NCI-H82 treated with DMSO at 0.1 percent for 48 hours (cell line): ENCODE data around the gene SPTA1.
"Not testable (repeated sequence)": the region's sequence is repeated elsewhere in the genome, so short reads cannot be mapped to it uniquely, and the experiment has no call there.

Experiments
- DNase-seq: peaks from one replicate; lab custom pipeline; 2025; ENCODE audit not compliant: unreplicated experiment; lab: John Stamatoyannopoulos, UW

The SPTA1 gene

DNA sequence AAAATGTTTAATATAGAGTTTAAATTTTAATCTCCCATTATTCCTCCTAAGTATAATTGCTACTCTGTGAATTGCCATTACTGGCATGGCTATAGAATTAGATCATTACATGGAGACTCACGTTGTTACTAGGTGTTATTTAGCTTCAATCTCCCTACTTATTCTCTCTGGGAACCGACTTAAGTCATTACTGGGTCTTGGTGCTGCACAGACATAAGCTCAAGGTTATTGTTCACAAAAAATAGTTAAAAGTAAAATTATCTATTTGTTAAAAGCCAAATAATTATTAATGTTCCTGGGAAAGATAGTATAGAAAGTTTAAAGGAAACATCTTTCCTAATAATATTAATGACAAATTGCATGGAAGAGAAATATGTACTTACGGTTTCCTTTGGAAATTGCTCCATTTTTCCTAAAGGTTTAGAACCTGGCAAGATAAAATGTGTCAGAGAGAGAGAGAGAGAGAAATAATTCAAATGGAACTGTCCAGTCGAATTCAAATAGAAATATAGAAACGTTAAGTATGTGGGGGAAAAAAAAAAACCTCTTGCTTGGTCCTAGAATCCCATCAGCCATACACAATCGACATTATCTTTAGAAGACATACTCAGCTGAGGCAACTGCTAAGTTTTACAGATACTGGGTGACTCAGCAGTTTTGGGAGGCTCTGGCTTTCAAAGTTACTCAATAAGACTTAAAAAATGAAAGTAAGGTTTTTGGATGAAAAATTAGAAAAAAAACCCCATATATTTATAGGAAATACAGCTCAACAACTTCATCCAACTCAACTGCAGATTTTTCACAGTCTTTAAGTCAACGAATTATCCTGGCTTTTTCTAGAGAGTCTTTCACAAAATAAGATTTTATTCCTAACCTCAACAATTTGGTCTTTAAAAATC, at the start of gene SPTA1:
TSS of gene SPTA1 (minus strand) at position 605 of the 899 bp plus-strand sequence. CDS start at position 407, 198 bp downstream.
- no peak for DNase-seq

- no peak for DNase-seq
These were observed 49.3 kb upstream of the SPTA1 start for GRCh38 chr1:158735848-158736247.

DNA sequence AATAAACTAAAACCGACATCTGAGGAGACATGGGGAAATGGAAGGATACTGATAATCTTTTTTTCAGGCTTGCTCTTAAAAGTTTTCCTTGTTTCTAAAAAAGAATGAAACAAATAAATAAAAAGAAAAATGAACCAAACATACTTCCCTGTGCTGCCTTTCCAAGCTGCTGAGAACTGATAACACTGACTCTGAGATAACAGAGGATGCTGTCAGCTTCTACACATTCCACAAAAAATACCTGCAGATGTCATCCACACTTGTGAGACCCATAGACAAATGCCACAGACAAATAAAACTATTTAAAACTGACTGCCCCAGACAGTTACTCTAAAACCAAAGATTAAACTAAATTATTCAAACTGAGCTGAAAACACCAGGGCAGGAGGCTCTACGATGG, 46.0 kb upstream of the SPTA1 start:
- DNase-seq, result no peak

DNA sequence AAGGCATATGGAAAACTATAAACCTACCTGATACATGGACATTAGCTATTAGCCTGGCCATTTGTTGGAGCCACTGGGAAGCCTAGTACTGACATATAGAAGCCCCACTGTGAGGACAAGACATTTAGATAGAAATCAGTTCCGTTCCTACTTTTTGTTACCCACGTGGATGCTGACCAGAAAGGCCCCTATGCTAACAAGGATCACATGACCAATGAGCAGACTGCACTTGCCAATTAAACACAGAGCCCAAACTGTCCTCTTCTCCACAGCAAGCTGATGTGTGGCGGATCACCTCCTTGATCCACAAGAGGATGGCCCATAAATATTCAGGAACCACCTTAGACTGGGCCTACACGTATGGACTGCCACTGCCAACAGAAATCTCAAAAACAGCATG, 45.2 kb upstream of the SPTA1 start:
- DNase-seq, result no peak

DNA sequence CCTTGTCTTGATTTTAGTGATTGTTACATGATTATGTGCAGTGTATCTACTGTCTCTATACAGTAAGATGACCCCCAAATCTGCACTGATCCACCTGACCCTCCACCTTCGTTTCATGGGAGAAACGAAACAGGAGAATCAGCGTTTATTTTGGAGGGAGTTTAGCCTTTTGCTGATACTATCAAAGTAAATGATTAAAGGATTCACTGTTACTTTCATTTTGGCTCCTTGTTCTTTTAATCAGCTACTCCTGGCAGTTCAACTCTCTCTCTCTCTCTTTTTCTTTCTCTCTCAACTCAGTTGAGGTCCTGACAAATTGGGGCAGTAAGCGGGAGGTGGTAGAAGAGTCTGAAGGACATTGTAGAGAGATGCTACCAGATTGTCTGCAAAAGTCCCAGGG, 43.9 kb upstream of the SPTA1 start:
- no peak for DNase-seq

DNA sequence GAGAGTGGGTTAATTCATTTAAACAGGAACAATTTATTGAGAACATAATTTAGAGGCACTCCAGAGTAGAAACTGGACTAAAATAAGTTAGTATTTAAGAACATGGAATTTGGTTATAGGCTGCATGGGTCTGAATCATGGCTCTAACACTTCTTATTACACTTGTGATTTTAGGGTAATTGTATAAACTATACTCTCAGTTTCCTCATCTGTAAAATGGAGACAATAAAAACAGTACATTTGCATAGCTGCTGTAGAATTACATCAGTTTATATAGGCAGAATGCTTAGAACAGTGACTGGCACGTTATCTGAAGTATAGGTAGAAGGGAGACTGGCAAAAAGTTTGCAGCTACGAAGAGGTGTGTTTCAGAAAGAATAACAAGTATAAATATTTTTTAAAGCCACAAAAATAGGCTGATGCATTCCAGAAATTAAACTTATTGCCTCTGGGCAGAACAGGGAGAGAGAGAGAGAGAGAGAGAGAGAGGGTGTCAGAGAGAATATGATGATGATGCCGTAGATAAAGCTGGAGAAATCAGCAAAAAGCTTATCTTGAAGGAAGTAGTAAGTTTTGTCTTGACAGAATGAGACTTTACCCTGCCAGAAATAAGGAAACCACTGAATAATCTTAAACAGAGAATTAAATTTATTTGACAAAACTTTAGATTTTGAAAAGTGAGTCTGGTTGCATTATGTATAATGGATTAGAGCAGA, 42.2 kb upstream of the SPTA1 start:
- no peak for DNase-seq

DNA sequence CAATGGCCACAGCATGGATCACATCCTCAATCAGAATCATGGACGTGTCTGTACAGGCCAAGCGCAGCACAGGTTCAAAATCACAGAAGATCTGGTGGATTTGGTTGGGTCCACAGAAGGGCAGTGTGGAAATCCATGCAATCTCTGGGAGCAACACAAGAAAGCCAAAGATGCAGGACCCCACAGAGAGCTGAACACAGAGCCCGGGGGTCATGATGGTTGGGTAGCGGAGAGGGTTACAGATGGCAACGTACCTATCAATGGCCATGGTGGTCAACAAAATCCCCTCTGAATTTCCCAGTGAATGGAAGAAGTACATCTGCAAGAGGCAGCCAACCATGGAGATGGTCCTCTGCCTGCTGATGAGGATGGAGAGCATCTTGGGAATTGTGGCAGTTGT, 37.9 kb upstream of the SPTA1 start:
- no peak for DNase-seq

DNA sequence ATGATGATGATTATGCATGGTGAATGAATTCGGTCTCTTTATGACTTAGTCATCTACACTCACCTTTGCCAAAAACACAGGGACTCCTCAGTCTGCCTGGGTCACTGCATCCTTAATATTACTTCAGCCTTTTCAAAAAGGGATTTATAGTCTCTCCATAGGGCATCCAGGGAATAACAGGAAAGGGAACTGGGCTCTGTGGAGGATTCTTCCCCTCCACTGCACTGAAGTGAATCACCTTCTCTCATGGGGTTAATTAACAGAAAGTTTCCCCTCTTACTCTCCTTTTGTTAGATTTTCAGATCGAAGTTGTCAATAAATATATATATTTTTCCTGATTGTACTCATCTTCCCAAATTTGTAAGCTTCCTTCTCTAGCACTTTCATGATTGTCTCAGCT, 34.1 kb upstream of the SPTA1 start, which contains the start of gene OR6K3:
TSS of gene OR6K3 (minus strand) at position 101 of the 400 bp plus-strand sequence. CDS start 2,605 bp downstream, outside the sequence.
- DNase-seq, result no peak

DNA sequence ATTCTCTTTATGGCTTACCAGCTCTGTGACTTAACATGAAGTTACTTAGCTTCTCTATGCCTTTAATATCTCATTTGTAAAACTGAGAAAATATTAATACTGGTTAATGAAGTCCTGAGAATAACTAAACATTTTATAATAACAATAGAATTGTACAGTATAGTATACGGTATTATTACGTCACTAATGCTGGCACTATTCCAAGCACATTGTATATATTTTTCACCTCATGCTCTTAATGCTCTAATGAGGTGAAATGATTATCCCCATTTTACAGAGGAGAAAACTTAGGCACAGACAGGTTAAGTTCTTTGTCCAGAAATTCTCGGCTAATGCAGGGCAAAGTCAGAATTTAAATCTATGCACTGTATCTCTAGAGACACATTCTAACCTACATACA, 33.1 kb upstream of the SPTA1 start:
- DNase-seq, result no peak

GRCh38 chr1:158717344-158717743, 30.8 kb upstream of the SPTA1 start:
- no peak for DNase-seq

DNA sequence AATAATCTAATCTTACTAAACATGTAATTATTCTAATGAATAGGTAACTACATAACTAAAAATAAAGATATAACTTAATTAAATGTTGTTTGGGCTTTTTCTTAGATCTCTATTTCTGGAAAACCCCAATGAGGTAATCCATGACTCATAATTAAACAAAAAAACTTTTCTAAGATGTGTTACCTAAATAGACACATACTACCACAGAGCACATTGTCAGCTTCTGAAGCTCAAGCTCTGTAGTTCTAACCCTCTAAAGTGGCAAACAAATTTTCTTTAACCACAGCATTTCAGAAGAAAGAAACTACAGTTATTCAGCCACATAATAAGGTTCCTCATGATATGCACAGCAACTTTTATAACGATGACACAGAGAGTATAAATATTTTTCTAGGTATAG, 29.8 kb upstream of the SPTA1 start:
- no peak for DNase-seq

DNA sequence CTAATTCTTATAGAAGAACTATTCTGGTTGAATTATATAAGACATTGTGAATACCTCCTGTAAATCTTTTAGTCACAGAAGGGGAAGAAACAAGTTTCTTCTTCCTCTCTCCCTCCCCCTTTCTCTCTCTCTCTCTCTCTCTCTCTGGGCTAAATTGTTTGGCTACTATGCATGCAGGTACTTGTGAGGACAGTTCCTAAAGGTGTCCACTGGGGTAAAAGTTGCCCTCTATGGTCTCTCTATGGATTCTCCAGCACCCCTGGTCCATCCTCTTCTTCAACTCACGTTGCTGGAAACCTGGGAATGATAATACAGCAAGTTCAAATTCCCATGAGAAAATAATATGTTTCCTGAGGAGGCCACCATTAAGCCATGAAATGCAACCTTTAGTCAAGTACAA, 28.2 kb upstream of the SPTA1 start:
- DNase-seq, result no peak

GRCh38 chr1:158711098-158711497, 24.6 kb upstream of the SPTA1 start:
- no peak for DNase-seq

DNA sequence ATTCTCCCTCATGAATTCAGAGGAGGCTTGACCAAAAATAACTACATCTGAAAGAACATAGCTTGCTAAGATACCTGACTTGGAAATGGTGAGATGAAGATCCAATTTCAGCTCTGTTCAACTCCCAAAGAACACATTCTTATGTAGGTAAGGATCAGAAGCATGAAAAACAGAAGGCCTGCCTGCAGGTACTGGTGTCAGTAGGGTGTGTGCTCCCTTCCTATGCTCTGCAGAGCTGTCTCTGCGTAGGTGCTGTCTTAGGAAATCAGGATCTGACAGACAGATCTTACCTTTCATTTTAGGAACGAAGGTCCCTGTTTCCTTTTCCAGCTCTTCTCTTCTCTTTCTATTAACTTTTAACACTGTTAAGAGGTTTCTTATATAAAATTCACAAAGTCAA, 19.6 kb upstream of the SPTA1 start:
- no peak for DNase-seq

GRCh38 chr1:158700552-158700951, 14.0 kb upstream of the SPTA1 start, which contains the start of gene OR6K2:
Gene OR6K2 (minus strand): TSS chr1:158700652. CDS start chr1:158700652, 0 bp downstream.
- no peak for DNase-seq

DNA sequence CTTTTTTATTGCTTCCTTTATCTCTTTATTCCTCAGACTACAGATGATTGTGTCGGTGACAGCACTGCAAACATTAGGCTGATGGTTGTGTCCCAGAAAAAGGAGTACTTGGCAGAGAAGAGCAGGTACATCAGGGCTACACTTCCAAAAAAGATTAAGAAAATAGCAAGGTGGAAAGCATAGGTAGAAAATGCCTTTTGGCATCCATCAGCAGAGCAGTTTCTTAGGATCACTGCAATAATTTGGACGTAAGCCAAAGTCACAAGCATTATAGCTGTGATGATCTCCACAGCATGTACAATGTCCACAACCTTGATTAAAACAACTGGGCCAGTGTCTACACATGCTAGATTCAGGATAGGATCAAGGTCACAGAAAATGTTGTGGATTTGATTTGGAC, 8.1 kb upstream of the SPTA1 start:
- no peak for DNase-seq

- no peak for DNase-seq
These were observed 5.8 kb upstream of the SPTA1 start for GRCh38 chr1:158692356-158692755.

DNA sequence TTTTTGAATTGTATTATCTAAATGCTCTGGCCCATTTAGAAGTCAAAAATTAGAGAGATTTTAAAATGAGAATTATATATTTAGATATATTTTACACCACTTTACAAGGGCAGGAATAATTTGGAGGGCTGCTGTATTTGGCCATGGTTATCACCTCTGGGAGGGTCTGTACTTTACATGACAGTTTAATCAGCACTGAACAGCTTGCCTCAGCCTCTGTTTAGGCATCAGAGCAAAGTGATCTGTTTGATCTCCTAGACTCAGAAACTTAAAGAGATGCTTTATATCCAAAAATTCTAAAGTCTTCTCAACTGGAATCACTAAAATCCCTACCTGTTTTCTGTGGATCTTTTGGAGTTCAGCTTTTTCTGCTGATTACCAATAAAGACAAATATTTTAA, 5.4 kb upstream of the SPTA1 start:
- DNase-seq, result no peak

- not testable (repeated sequence) for DNase-seq
These were observed 4.6 kb upstream of the SPTA1 start for GRCh38 chr1:158691149-158691548.

DNA sequence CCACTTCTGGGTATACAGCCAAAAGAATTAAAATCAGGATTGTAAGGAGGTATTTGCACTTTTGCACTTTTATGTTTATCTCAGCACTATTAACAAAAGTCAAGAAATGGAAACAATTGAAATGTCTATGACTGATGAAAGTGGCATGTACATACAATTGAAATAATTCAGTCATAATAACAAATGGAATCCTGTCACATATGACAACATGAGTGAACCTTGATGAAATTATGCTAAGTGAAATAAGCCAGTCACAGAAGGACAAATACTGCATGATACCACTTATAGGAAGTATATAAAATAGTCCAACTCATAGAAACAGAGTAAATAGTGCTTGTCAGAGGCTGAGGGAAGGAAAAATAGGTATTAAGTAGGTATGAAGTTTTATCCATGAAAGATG, 3.4 kb upstream of the SPTA1 start:
- DNase-seq, result no peak

DNA sequence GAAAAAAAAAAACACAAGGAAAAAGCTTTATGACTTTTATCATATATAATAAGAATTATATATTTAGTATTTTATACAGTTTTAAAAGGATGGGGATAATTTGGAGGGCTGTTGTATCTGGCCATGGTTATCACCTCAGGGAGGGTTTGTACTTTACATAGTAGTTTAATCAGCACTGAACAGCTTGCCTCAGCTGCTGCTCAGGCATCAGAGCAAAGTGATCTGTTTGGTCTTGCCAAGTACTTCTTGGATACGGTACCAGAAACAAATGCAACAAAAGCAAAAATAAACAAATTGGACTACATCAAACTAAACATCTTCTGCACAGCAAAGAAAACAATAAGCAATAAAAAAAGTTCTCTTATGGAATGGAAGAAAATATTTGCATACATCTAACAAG, 2.6 kb upstream of the SPTA1 start:
- DNase-seq, result no peak

DNA sequence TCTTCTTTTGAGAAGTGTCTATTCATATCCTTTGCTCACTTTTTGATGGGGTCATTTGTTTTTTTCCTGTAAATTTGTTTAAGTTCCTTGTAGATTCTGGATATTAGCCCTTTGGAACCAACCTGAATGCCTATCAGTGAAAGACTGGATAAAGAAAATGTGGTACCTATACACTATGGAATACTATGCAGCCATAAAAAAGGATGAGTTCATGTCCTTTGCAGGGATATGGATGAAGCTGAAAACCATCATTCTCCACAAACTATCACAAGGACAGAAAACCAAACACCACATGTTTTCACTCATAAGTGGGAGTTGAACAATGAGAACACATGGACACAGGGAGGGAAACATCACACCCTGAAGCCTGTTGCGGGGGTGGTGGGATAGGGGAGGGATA, 1.8 kb upstream of the SPTA1 start:
- not testable (repeated sequence) for DNase-seq
